Astrocyte (in vitro differentiated cells and primary cell): ENCODE measurements around the gene PPM1H.

Source experiments
- EZH2 ChIP-seq: IDR thresholded peaks from 2 replicates; pipeline ENCODE4 v1.6.1; 2012; ENCODE audit warnings: mild to moderate bottlenecking, low read length, inconsistent platforms; ENCODE audit not compliant: insufficient read depth
- TF ChIP-seq, protein P1 (sequence below): IDR thresholded peaks from 2 replicates; pipeline ENCODE4 v1.5.1; 2011; ENCODE audit warnings: low read depth, mild to moderate bottlenecking, inconsistent platforms, low read length, moderate library complexity; ENCODE audit not compliant: insufficient read depth

DNA sequence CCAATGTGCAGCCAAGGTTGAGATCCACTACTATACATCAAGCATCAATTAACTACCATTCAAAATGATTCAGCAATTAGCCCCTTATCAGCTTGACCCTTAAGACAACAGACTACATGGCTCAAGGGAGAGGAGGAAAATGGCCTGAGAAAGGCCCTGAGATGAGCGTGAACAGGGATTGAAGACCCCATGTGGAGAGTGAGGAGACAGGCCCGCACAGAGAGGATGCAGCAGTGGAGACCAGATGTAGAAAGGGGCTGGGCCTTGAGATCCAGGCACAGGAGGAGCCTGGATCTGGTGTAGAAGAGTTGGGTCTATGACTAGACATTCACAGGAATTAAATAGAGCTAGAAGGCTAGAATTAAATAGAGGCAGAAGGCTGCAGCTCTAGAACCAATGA, 239.3 kb downstream of the PPM1H start:
- TF ChIP-seq, protein P1, sequence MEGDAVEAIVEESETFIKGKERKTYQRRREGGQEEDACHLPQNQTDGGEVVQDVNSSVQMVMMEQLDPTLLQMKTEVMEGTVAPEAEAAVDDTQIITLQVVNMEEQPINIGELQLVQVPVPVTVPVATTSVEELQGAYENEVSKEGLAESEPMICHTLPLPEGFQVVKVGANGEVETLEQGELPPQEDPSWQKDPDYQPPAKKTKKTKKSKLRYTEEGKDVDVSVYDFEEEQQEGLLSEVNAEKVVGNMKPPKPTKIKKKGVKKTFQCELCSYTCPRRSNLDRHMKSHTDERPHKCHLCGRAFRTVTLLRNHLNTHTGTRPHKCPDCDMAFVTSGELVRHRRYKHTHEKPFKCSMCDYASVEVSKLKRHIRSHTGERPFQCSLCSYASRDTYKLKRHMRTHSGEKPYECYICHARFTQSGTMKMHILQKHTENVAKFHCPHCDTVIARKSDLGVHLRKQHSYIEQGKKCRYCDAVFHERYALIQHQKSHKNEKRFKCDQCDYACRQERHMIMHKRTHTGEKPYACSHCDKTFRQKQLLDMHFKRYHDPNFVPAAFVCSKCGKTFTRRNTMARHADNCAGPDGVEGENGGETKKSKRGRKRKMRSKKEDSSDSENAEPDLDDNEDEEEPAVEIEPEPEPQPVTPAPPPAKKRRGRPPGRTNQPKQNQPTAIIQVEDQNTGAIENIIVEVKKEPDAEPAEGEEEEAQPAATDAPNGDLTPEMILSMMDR, result no peak
- TF ChIP-seq EZH2, result no peak
